Caco-2 (cell line): ENCODE data around the gene SKIC8. TPM values are rescaled to one million over a fixed set of nuclear protein-coding genes. Genes with fewer than 3 reads are reported as not detected.

ENCODE experiments used
- BruUV-seq: library from RNA; stranded (reverse); fragments of 400-500 nt; replicated peaks from 2 replicates; lab custom pipeline; 2021; lab: Mats Ljungman, UMichigan
- CTCF ChIA-PET: fragments of 300-600 bp; sonication (Branson Sonifier 250); formaldehyde crosslinking; loops from one replicate; lab custom pipeline; 2022; ENCODE audit warnings: antibody characterized with exemption; lab: Charles Lee
- POLR2A ChIA-PET: fragments of 300-600 bp; sonication (Branson Sonifier 250); formaldehyde crosslinking; loops from one replicate; lab custom pipeline; 2022; ENCODE audit warnings: antibody characterized with exemption; lab: Charles Lee
- DNase-seq, 2 experiments: peaks; one replicate each; pipeline versions ENCODE4 v3.0.0 to v3.0.0-alpha.2; 2020 to 2022
- H3K27me3 ChIP-seq: replicated peaks from 2 replicates; pipeline ENCODE4 v1.6.0; 2011; ENCODE audit warnings: low read length; ENCODE audit not compliant: control insufficient read depth, insufficient read depth
- H3K36me3 ChIP-seq: 2 replicates; pipeline ENCODE4 v1.5.1; 2011; ENCODE audit warnings: low read length; ENCODE audit not compliant: control insufficient read depth, insufficient read depth
- H3K4me1 ChIP-seq: fragments of 250-450 bp; sonication (Bioruptor Pico); 2 replicates; pipeline ENCODE4 v1.5.1; 2020; ENCODE audit warnings: mild to moderate bottlenecking
- H3K4me3 ChIP-seq: 2 replicates; pipeline ENCODE4 v1.5.1; 2011; ENCODE audit warnings: low read depth, mild to moderate bottlenecking, control low read depth, low read length
- H3K9me3 ChIP-seq: fragments of 250-450 bp; sonication (Bioruptor Pico); 2 replicates; pipeline ENCODE4 v1.5.1; 2020; ENCODE audit warnings: mild to moderate bottlenecking, moderate library complexity
- H3K27ac Mint-ChIP-seq: one replicate; pipeline ENCODE4 v1.8.0; 2022; ENCODE audit warnings: mixed read lengths; ENCODE audit not compliant: unreplicated experiment
- H3K27me3 Mint-ChIP-seq: one replicate; pipeline ENCODE4 v1.8.0; 2022; ENCODE audit warnings: mixed read lengths; ENCODE audit not compliant: insufficient read depth, unreplicated experiment
- H3K36me3 Mint-ChIP-seq: one replicate; pipeline ENCODE4 v1.8.0; 2022; ENCODE audit warnings: mild to moderate bottlenecking, mixed read lengths; ENCODE audit not compliant: insufficient read depth, unreplicated experiment
- H3K4me1 Mint-ChIP-seq: one replicate; pipeline ENCODE4 v1.8.0; 2022; ENCODE audit warnings: low read depth, mixed read lengths; ENCODE audit not compliant: unreplicated experiment
- H3K4me3 Mint-ChIP-seq: one replicate; pipeline ENCODE4 v1.8.0; 2022; ENCODE audit warnings: mild to moderate bottlenecking, moderate library complexity, mixed read lengths; ENCODE audit not compliant: unreplicated experiment
- H3K9me3 Mint-ChIP-seq: one replicate; pipeline ENCODE4 v1.8.0; 2022; ENCODE audit warnings: mixed read lengths; ENCODE audit not compliant: unreplicated experiment
- intact Hi-C: fragments of 100-400 bp; cut with micrococcal nuclease; formaldehyde crosslinking; loops from one replicate; pipeline ENCODE4 v1.10.0; 2022; ENCODE audit not compliant: unreplicated experiment
- total RNA-seq: library from RNA; stranded (reverse); gene quantifications from 2 replicates; pipeline ENCODE4 v1.2.3, GENCODE V29; 2022
- TF ChIP-seq, protein P1 (sequence below), 2 experiments: fragments of 200-600 bp in 1 of 2; IDR thresholded peaks; 1 replicate in 1 of 2; 2 replicates in 1 of 2; pipeline versions ENCODE4 v1.5.1 to v1.8.0; 2011 to 2022; ENCODE audit warnings: antibody characterized with exemption in 1 of 2, control low read depth in 1 of 2, inconsistent platforms in 1 of 2, low read depth in 1 of 2, low read length in 1 of 2, mild to moderate bottlenecking in 1 of 2, moderate library complexity in 1 of 2; ENCODE audit not compliant: insufficient read depth in 1 of 2, severe bottlenecking in 1 of 2, unreplicated experiment in 1 of 2

Gene SKIC8
- total RNA-seq, 1 experiment from 2014 or later: 45.7 TPM

DNA sequence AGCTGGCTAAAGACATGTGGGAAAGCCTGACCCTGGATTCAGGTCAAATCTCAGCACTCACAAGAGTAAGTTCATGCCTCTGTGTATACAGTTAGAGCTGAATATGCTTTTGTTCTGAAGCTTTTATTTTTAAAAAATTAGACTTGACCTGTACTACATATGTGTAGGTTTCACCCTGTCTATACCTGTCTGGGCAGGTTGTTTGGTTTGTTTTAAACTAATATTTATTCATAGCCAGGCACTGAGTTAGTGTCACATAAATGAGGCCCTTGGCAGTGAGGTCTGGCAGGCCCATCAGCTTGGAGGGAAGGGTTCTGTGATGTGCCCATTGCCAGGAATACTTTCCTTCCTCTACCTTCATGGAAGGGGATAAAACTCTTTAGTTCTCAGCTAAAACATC, 33.2 kb downstream of the SKIC8 start:
- Mint-ChIP-seq H3K27me3 (peaks cover 2% of the 10 kb centered on the region), H3K36me3 (no peaks in the 10 kb centered on the region), H3K9me3 (no peaks in the 10 kb centered on the region), H3K4me3 (no peak overlapping the region), H3K4me1 (no peaks in the 10 kb centered on the region), H3K27ac (no peak overlapping the region)
- TF ChIP-seq, protein P1, sequence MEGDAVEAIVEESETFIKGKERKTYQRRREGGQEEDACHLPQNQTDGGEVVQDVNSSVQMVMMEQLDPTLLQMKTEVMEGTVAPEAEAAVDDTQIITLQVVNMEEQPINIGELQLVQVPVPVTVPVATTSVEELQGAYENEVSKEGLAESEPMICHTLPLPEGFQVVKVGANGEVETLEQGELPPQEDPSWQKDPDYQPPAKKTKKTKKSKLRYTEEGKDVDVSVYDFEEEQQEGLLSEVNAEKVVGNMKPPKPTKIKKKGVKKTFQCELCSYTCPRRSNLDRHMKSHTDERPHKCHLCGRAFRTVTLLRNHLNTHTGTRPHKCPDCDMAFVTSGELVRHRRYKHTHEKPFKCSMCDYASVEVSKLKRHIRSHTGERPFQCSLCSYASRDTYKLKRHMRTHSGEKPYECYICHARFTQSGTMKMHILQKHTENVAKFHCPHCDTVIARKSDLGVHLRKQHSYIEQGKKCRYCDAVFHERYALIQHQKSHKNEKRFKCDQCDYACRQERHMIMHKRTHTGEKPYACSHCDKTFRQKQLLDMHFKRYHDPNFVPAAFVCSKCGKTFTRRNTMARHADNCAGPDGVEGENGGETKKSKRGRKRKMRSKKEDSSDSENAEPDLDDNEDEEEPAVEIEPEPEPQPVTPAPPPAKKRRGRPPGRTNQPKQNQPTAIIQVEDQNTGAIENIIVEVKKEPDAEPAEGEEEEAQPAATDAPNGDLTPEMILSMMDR (IDR thresholded peaks at IDR 0.05; ENCODE audit: insufficient read depth in 1 of 2, low read depth in 1 of 2, low read length in 1 of 2, severe bottlenecking in 1 of 2, unreplicated experiment in 1 of 2): no peak
- ChIA-PET POLR2A (no interaction called here), CTCF (interaction anchor here (0.7 kb wide), 1 partner anchor 152 kb away, joined by 4 read pairs; no protein-coding TSS in a partner anchor)
- Histone ChIP-seq H3K4me3 (no peak overlapping the region), H3K27me3 (no peaks in the 10 kb centered on the region; the same call in 1 of the 2 replicates), H3K4me1 (no peaks in the 10 kb centered on the region), H3K9me3 (no peaks in the 10 kb centered on the region), H3K36me3 (no peaks in the 10 kb centered on the region)
- no peak for DNase-seq
- no TSS peak for BruUV-seq
- intact Hi-C loops: no loop called here

DNA sequence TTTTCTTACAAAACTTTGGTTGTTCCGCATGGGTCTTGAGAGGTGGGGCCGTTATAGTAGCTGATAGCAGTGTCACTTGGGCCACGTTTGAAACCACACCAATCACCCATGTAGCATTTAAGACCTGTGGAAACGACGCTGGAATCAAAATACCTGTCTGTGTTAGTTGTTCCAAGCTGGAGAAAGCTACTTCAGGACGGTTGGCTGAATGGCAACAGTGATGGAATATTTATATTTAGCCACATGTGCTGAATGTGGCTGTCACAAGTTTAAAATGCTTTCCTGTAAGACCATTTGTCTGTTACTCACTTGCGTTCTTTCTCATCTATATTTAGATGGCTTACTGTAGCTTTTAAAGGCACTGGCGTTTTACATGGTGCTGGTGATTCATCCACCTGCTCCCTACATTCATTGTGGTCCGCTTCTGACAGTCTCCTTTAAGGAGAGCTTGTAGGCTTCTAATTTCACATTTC, 33.6 kb downstream of the SKIC8 start:
- no peak for DNase-seq
- no peaks in the 10 kb centered on the region for H3K4me1 ChIP-seq
- intact Hi-C loops: no loop called here
- H3K9me3 ChIP-seq: no peaks in the 10 kb centered on the region
- no TSS peak for BruUV-seq
- H3K27me3 Mint-ChIP-seq: peaks cover 2% of the 10 kb centered on the region
- H3K4me3 ChIP-seq: no peak overlapping the region
- H3K4me1 Mint-ChIP-seq: no peaks in the 10 kb centered on the region
- ChIA-PET CTCF (interaction anchor here (0.6 to 0.7 kb wide), 3 partner anchors 41 to 609 kb away, joined by 3 to 4 read pairs (median 3); no protein-coding TSS in a partner anchor), POLR2A (no interaction called here)
- H3K4me3 Mint-ChIP-seq: no peak overlapping the region
- H3K36me3 Mint-ChIP-seq: no peaks in the 10 kb centered on the region
- H3K27ac Mint-ChIP-seq: no peak overlapping the region
- H3K27me3 ChIP-seq: no peaks in the 10 kb centered on the region; the same call in 1 of the 2 replicates
- TF ChIP-seq, protein P1 (IDR thresholded peaks at IDR 0.05; ENCODE audit: insufficient read depth in 1 of 2, low read depth in 1 of 2, low read length in 1 of 2, severe bottlenecking in 1 of 2, unreplicated experiment in 1 of 2): no peak
- H3K36me3 ChIP-seq: no peaks in the 10 kb centered on the region
- no peaks in the 10 kb centered on the region for H3K9me3 Mint-ChIP-seq

DNA sequence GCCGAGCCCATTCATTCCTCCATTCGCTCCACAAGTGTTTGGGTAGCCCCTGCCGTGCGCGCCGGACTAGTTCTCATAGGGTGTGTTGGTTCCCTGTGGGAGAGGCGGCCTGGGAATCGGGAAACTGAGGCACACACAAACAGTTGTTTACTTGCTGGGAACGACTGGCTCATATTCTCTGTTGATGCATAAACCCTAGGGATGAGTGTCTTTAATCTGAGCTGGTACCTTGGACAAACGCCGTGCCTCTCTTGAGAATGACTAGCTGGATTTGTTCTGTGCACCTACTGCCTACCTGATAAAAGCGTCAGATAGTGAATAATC, 34.3 kb downstream of the SKIC8 start:
- H3K27me3 ChIP-seq: no peaks in the 10 kb centered on the region; the same call in 1 of the 2 replicates
- CTCF ChIA-PET: interaction anchor here (0.6 kb wide), 2 partner anchors 41 to 608 kb away, joined by 3 read pairs; no protein-coding TSS in a partner anchor
- intact Hi-C loops: no loop called here
- no TSS peak for BruUV-seq
- DNase-seq: no peak
- peak overlapping the region; percentile 69 for H3K4me3 Mint-ChIP-seq
- POLR2A ChIA-PET: no interaction called here
- no peaks in the 10 kb centered on the region for H3K9me3 Mint-ChIP-seq
- no peak overlapping the region for H3K27ac Mint-ChIP-seq
- H3K4me1 ChIP-seq: no peaks in the 10 kb centered on the region
- peaks cover 4% of the 10 kb centered on the region for H3K4me1 Mint-ChIP-seq
- TF ChIP-seq, protein P1 (IDR thresholded peaks at IDR 0.05; ENCODE audit: insufficient read depth in 1 of 2, low read depth in 1 of 2, low read length in 1 of 2, severe bottlenecking in 1 of 2, unreplicated experiment in 1 of 2): no peak
- H3K36me3 ChIP-seq: no peaks in the 10 kb centered on the region
- no peaks in the 10 kb centered on the region for H3K36me3 Mint-ChIP-seq
- no peaks in the 10 kb centered on the region for H3K9me3 ChIP-seq
- no peaks in the 10 kb centered on the region for H3K27me3 Mint-ChIP-seq
- peak overlapping the region; percentile 39 for H3K4me3 ChIP-seq
